ENCODE data around the gene BARX1.
A peak's percentile ranks its signal among the peaks of the same experiment; 100 is the strongest.

The BARX1 gene

DNA sequence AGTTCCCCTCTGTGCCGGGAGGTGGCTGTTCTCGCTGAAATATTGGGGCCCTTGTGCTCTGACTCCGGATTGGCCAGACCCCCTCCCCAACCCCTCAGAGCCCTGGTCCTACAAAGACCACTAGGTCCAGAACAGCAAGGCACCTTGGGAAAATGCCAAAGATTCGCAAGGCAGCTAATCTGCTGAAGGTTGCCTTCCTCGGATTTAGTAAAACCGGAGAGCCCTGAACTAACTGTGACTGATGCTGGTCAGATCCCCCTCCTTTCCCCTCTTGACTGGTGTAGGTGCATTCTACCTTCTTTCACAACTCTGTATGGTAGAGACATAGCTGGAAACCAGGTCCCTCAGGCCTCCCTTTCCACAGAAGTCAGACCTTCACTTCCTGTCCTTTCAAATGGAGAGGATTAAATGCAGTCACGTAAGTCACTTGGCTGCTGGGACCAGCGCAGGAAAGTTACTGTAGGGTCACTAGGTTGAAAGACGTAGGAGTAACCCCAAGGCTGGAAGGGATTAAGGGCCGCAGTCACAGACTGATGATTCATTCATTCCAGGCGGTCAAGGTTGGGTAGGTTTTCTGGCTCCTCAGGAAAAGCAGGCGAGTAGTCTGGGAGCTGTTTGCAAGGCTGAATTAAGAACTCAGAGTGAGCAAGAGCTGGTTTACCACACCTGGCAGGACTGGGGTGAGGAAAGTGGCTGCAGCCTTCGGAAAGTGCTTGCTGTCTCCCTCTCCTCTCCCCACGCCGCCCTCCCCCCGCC lies 5.3 kb downstream of the BARX1 start:
- DNase-seq (ENCODE audit: low read depth, low spot score), result no peak
- peaks cover 72% of the 10 kb centered on the region for H3K27me3 ChIP-seq (ENCODE audit: insufficient read depth, insufficient read length)
- TF ChIP-seq ZNF274 (IDR thresholded peaks at IDR 0.05; ENCODE audit: low read depth, low read length) (no peak), YY1 (IDR thresholded peaks at IDR 0.05; ENCODE audit: insufficient read depth, insufficient read length) (no peak), SUZ12 (IDR thresholded peaks at IDR 0.05; ENCODE audit: extremely low read depth, insufficient read depth, insufficient read length) (no peak)
- peak overlapping the region; percentile 27 for H3K9ac ChIP-seq (ENCODE audit: insufficient read length, low read depth)
- H3K4me1 ChIP-seq (ENCODE audit: insufficient read depth, insufficient read length), result peaks cover 34% of the 10 kb centered on the region
- no peaks in the 10 kb centered on the region for H3K9me3 ChIP-seq (ENCODE audit: insufficient read depth, low read length)
- no peak overlapping the region for H3K4me3 ChIP-seq (ENCODE audit: insufficient read length, low read depth)
- peaks cover 28% of the 10 kb centered on the region for H3K36me3 ChIP-seq (ENCODE audit: insufficient read depth, insufficient read length, low read length)

DNA sequence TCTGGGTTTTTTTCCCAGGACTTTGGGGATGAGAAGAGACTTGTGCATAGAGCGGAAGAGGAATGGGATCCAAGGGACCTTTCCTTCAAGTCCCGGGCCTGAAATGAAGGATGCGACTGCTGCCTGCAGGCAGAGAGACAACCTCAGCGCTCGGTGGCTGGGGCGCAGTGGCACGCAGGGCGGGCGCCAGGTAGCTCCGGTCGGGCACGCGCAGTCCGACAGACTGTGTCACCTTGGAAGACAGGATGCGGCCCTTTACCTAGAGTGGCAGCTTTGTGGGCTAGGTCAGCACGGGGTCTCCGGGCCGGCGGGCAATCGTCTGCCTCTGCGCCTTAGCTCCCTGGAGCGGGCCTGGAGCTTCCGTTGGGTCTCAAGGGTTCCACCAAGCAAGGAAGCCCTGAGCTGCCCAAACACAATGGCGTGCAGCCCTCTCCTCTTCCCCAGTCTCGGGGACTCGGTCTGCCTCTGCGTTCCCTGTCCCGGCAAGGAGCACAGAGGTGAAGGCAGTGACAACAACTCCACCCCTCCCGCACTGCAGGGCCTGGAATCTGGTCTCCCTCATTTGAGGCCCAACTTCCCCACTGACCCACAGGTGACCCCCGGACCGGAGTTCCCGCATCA lies 6.0 kb downstream of the BARX1 start:
- H3K9ac ChIP-seq (ENCODE audit: insufficient read length, low read depth), result no peak overlapping the region
- H3K4me1 ChIP-seq (ENCODE audit: insufficient read depth, insufficient read length), result peaks cover 34% of the 10 kb centered on the region
- no peaks in the 10 kb centered on the region for H3K9me3 ChIP-seq (ENCODE audit: insufficient read depth, low read length)
- peaks cover 28% of the 10 kb centered on the region for H3K36me3 ChIP-seq (ENCODE audit: insufficient read depth, insufficient read length, low read length)
- no peak overlapping the region for H3K4me3 ChIP-seq (ENCODE audit: insufficient read length, low read depth)
- H3K27me3 ChIP-seq (ENCODE audit: insufficient read depth, insufficient read length), result peaks cover 72% of the 10 kb centered on the region
- TF ChIP-seq YY1 (IDR thresholded peaks at IDR 0.05; ENCODE audit: insufficient read depth, insufficient read length), result no peak
- no peak for TF ChIP-seq SUZ12 (IDR thresholded peaks at IDR 0.05; ENCODE audit: extremely low read depth, insufficient read depth, insufficient read length)
- TF ChIP-seq ZNF274 (IDR thresholded peaks at IDR 0.05; ENCODE audit: low read depth, low read length), result no peak
- no peak for DNase-seq (ENCODE audit: low read depth, low spot score)

DNA sequence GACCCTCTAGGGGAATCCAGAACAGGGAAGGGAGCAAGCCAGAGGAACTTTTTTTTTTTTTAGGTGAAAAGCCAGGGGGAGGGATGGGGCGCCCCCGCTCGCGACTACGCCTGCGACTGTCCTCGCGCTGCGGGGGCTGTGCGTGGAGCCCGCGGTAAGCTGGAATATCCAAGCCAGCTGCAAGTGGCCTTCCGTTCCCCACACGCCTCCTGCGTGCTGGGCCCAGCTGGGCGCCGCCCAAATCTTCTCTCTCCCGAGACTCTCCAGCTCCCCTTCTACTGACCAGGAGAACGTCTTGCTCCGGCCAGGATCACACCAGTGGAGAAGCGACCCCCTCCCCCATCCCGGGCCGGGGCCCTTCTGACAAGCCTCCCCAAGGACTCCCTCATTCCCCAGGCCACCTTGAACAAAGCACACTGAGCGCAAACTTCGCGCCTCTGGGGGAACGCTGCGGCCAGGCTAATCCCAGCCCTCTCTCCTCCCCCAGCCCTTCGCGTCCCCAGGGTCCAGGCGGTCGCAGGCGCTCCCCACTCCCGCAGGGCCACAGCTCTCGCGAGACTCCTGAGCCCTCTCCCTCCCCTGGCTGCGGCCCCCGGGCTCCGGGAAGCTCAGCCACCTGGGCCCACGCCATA lies 6.6 kb downstream of the BARX1 start:
- H3K36me3 ChIP-seq (ENCODE audit: insufficient read depth, insufficient read length, low read length), result peaks cover 28% of the 10 kb centered on the region
- peaks cover 31% of the 10 kb centered on the region for H3K4me1 ChIP-seq (ENCODE audit: insufficient read depth, insufficient read length)
- DNase-seq (ENCODE audit: low read depth, low spot score), result no peak
- H3K27me3 ChIP-seq (ENCODE audit: insufficient read depth, insufficient read length), result peaks cover 72% of the 10 kb centered on the region
- H3K4me3 ChIP-seq (ENCODE audit: insufficient read length, low read depth), result peak overlapping the region; percentile 24
- H3K9ac ChIP-seq (ENCODE audit: insufficient read length, low read depth), result peak overlapping the region; percentile 54
- H3K9me3 ChIP-seq (ENCODE audit: insufficient read depth, low read length), result no peaks in the 10 kb centered on the region
- TF ChIP-seq SUZ12 (IDR thresholded peaks at IDR 0.05; ENCODE audit: extremely low read depth, insufficient read depth, insufficient read length), result peak; percentile 55
- no peak for TF ChIP-seq ZNF274 (IDR thresholded peaks at IDR 0.05; ENCODE audit: low read depth, low read length)

DNA sequence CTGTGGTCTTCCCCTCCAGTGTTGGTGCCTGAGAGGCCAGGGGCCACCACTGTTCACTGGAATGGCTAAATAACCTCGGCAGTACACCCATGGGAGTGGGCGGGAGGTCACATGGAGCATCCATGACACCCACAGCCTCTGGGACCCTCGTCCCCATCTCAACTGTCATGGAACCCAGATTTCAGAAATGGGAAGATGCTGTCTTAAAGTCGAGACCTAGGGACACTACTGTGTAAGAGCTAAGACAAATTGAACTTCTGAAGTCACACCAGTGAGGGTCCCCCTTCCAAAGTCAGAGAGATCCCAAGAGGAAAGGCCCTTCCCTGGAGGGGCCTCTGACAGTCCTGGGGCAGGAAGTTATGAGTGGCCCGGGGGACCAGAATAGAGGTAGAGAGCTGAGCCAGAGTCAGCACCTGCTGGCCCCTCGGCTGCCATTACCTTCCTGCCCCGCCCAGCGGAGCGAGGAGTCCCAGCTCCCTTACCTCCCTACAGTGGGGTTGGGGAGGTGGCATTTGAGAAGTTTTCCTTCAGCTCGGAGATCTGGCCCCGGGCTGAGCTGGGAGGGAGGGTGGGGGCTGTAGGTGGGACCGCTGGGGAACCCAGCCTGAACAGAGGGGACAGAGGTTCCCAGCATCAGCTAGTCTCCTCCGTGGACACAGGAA lies 7.6 kb downstream of the BARX1 start:
- Histone ChIP-seq H3K9me3 (ENCODE audit: insufficient read depth, low read length) (no peaks in the 10 kb centered on the region), H3K4me1 (ENCODE audit: insufficient read depth, insufficient read length) (peaks cover 33% of the 10 kb centered on the region), H3K9ac (ENCODE audit: insufficient read length, low read depth) (no peak overlapping the region), H3K36me3 (ENCODE audit: insufficient read depth, insufficient read length, low read length) (peaks cover 18% of the 10 kb centered on the region), H3K4me3 (ENCODE audit: insufficient read length, low read depth) (no peak overlapping the region), H3K27me3 (ENCODE audit: insufficient read depth, insufficient read length) (peaks cover 72% of the 10 kb centered on the region)
- DNase-seq (ENCODE audit: low read depth, low spot score), result no peak
- no peak for TF ChIP-seq ZNF274 (IDR thresholded peaks at IDR 0.05; ENCODE audit: low read depth, low read length)
- TF ChIP-seq SUZ12 (IDR thresholded peaks at IDR 0.05; ENCODE audit: extremely low read depth, insufficient read depth, insufficient read length), result no peak
- TF ChIP-seq YY1 (IDR thresholded peaks at IDR 0.05; ENCODE audit: insufficient read depth, insufficient read length), result no peak

DNA sequence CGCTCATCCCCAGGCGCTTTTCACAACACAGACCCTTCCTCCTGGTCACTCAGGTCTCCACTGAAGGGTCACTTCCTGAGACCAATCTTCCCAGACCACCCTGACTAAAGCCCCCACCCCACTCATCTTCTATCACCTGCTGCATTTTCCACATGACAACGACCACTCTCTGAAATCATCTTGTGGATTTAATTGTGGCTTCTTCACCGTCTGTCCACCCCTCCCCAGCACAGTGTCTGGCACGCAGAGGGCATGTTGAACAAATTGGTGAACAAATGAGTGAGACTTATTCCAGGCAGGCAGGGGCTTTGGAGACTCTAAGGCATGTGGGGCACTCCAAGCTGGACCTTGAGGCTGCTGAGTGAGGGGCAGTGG lies 8.8 kb downstream of the BARX1 start:
- DNase-seq (ENCODE audit: low read depth, low spot score), result no peak
- peak overlapping the region; percentile 46 for H3K9ac ChIP-seq (ENCODE audit: insufficient read length, low read depth)
- H3K27me3 ChIP-seq (ENCODE audit: insufficient read depth, insufficient read length), result peaks cover 76% of the 10 kb centered on the region
- H3K4me3 ChIP-seq (ENCODE audit: insufficient read length, low read depth), result peak overlapping the region; percentile 42
- TF ChIP-seq SUZ12 (IDR thresholded peaks at IDR 0.05; ENCODE audit: extremely low read depth, insufficient read depth, insufficient read length) (no peak), YY1 (IDR thresholded peaks at IDR 0.05; ENCODE audit: insufficient read depth, insufficient read length) (no peak), ZNF274 (IDR thresholded peaks at IDR 0.05; ENCODE audit: low read depth, low read length) (no peak)
- H3K4me1 ChIP-seq (ENCODE audit: insufficient read depth, insufficient read length), result peaks cover 30% of the 10 kb centered on the region
- no peaks in the 10 kb centered on the region for H3K9me3 ChIP-seq (ENCODE audit: insufficient read depth, low read length)
- peaks cover 7% of the 10 kb centered on the region for H3K36me3 ChIP-seq (ENCODE audit: insufficient read depth, insufficient read length, low read length)

DNA sequence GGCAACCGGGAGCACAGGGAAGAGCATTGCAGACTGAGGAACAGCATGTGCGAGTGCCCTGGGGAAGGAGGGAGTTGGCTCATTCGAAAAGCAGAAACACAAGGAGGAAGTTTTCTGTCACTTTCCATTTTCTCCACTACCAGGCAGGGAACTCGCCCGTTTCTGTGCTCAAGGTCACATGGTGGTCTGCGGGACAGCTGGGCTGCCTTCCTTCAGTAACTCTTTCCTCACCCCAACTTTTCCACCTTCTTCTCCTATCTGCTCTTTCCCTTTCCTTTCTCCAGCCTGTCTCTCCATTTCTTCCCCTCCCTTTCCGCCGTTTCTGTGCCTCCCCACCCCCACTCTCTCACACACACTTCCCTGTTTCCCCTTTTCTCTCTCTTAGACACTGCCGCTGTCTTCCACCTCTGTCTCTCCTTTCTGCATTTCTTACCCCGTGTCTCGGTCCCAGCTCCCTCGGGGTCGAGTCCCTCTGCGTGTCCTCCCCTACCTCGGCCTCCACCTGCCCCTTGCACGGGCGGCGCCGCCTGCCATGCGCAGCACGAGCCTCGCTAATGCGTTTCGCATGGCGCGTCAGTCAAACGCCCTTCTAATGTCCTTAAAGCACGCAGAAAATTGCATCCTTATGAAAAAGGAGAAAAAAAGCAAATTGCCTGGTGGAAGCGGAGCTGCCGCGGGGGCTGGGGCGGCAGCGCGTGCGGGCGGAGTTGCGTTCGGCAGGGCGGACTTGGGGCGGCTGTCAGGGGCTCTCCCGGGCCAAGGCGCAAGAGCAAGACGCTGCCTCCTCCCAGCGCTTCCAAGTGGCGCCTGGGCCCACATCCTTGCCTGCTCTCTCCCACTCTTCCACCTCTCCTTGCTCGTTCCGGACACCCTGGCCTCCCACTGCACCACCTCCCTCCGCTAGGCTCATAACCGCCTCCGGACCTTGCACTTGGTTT lies 9.5 kb downstream of the BARX1 start:
- H3K4me1 ChIP-seq (ENCODE audit: insufficient read depth, insufficient read length), result peaks cover 28% of the 10 kb centered on the region
- DNase-seq (ENCODE audit: low read depth, low spot score), result no peak
- H3K27me3 ChIP-seq (ENCODE audit: insufficient read depth, insufficient read length), result peaks cover 76% of the 10 kb centered on the region
- H3K4me3 ChIP-seq (ENCODE audit: insufficient read length, low read depth), result peak overlapping the region; percentile 42
- peaks cover under 1% of the 10 kb centered on the region for H3K36me3 ChIP-seq (ENCODE audit: insufficient read depth, insufficient read length, low read length)
- no peak for TF ChIP-seq ZNF274 (IDR thresholded peaks at IDR 0.05; ENCODE audit: low read depth, low read length)
- no peak for TF ChIP-seq YY1 (IDR thresholded peaks at IDR 0.05; ENCODE audit: insufficient read depth, insufficient read length)
- TF ChIP-seq SUZ12 (IDR thresholded peaks at IDR 0.05; ENCODE audit: extremely low read depth, insufficient read depth, insufficient read length), result no peak
- no peaks in the 10 kb centered on the region for H3K9me3 ChIP-seq (ENCODE audit: insufficient read depth, low read length)
- peak overlapping the region; percentile 46 for H3K9ac ChIP-seq (ENCODE audit: insufficient read length, low read depth)

Measured in NT2/D1 (cell line).